KOPT-K1 (cell line): Measurements from ENCODE around the gene ATRNL1.
"Not testable (repeated sequence)": the region's sequence is repeated elsewhere in the genome, so short reads cannot be mapped to it uniquely, and the experiment has no call there.

Source experiments
- H3K27ac ChIP-seq: fragments of 200-600 bp; sonication (generic); 2 replicates; pipeline ENCODE4 v1.5.1; 2016; ENCODE audit warnings: antibody characterized with exemption, mild to moderate bottlenecking, low read depth, low read length; ENCODE audit not compliant: poor library complexity, severe bottlenecking
- H3K36me3 ChIP-seq: fragments of 200-600 bp; sonication (generic); 2 replicates; pipeline ENCODE4 v1.5.1; 2017; ENCODE audit warnings: antibody characterized with exemption, mild to moderate bottlenecking, low read length, moderate library complexity; ENCODE audit not compliant: insufficient read depth
- H3K9me3 ChIP-seq: fragments of 200-600 bp; sonication (generic); 2 replicates; pipeline ENCODE4 v1.5.1; 2017; ENCODE audit warnings: antibody characterized with exemption, low read length, mild to moderate bottlenecking; ENCODE audit not compliant: insufficient read depth, poor library complexity, severe bottlenecking

Gene ATRNL1

DNA sequence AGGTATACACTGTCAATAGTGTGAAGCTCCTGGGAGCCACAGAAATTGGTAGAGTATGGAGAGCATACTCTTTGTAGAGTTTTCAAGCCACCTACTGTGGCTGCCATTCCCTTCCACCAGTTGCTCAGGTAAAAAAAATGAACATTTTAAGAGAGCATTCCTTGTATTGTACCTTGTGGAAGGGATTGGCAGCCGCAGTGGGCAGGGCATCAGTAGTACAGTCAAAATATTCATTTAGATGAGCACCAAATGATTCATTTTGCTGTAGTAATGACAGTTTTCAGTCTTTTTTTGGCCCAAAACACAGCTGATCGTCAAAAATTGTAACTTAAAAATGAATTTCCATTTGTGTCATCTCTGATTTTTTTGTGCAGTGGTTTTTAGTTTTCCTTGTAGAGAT, 304.9 kb downstream of the ATRNL1 start:
- no peak overlapping the region for H3K27ac ChIP-seq
- H3K9me3 ChIP-seq, result no peaks in the 10 kb centered on the region
- H3K36me3 ChIP-seq, result no peaks in the 10 kb centered on the region

DNA sequence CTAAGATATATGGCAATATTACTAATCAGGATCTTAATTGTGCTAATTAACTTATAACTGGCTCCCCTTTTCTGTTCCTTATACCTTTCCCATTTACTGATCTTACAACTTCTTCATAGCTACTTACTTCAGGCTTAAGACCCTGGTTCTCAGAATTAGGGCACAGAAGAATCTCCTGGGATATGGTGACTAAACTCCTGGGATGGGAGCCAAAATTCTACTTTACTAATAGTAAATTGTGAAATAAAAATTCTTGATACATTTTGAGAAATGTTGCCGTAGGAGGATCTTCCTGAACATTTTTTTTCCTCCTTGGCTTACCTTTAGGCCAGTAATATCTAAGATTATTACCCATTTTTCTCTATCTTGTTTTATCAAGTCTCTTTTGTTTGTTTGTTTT, 309.5 kb downstream of the ATRNL1 start:
- no peaks in the 10 kb centered on the region for H3K36me3 ChIP-seq
- H3K27ac ChIP-seq, result no peak overlapping the region
- no peaks in the 10 kb centered on the region for H3K9me3 ChIP-seq

DNA sequence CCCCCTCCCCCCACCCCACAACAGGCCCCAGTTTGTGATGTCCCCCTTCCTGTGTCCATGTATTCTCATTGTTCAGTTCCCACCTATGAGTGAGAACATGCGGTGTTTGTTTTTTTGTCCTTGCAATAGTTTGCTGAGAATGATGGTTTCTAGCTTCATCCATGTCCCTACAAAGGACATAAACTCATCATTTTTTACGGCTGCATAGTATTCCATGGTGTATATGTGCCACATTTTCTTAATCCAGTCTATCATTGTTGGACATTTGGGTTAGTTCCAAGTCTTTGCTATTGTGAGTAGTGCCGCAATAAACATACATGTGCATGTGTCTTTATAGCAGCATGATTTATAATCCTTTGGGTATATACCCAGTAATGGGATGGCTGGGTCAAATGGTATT, 312.7 kb downstream of the ATRNL1 start:
- not testable (repeated sequence) for H3K27ac ChIP-seq, H3K9me3 ChIP-seq, H3K36me3 ChIP-seq

DNA sequence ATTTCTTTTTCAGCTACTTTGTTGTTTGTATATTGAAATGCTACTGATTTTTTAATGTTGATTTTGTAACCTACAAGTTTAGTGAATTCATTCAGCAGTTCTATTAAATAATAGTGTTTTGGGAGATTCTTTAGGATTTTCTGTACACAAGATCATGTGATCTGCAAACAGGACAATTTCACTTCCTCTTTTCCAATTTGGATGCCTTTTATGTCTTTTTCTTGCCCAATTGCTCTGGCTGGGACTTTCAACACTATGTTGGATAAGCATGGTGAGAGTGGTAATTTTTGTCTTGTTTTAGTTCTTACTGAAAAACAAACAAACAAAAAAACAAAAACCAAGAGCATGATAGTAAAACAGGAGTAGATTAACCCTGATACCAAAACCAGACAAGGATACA, 316.2 kb downstream of the ATRNL1 start:
- Histone ChIP-seq H3K9me3 (no peaks in the 10 kb centered on the region), H3K36me3 (no peaks in the 10 kb centered on the region), H3K27ac (no peak overlapping the region)

DNA sequence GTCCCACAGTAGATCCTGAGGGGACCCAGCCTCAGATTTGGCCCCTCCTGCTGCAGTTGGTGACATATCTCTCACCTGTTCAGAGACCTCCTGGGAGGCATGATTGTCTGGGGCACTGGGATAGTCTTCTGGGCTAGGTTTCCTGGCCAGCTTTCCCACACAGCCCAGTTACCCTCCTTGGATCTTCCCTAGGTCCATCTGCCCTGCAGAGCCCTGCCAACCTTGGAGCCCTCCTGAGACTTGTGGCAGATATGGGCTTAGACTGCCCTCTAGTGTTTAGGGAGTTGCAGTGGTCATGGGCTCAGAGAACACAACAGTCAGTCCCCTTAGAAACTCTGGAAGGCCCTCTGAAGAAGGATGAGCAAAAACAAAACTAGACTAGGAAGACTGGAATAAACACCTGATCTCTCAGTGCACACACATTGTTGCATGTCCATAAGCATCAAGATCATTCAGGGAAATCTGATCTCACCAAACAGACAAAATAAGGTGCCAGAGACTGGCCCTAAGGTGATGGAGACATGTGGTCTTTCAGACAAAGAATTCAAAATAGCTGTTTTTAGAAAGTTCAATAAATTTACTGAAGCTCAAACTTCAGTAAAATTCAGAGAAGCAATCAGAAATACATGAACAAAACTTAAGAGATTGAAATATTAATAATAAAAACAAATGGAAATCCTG, 324.6 kb downstream of the ATRNL1 start:
- H3K36me3 ChIP-seq, result no peaks in the 10 kb centered on the region
- H3K27ac ChIP-seq, result no peak overlapping the region
- H3K9me3 ChIP-seq, result no peaks in the 10 kb centered on the region

DNA sequence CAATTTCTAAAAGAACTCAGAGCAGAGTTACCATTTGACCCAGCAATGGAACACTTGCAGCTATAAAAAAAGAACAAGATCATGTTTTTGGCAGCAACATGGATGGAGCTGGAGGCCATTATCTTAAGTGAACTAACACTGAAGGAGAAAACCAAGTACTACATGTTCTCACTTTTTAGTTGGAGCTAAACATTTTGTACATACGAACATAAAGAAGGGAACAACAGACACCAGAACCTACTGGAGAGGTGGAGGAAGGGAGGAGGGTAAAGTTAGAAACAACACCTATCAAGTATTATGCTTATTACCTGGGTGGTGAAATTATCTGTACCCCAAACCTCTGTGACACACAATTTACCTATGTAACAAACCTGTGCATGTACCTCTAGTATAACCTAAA, 329.5 kb downstream of the ATRNL1 start:
- H3K36me3 ChIP-seq, result no peaks in the 10 kb centered on the region
- H3K27ac ChIP-seq, result no peak overlapping the region

DNA sequence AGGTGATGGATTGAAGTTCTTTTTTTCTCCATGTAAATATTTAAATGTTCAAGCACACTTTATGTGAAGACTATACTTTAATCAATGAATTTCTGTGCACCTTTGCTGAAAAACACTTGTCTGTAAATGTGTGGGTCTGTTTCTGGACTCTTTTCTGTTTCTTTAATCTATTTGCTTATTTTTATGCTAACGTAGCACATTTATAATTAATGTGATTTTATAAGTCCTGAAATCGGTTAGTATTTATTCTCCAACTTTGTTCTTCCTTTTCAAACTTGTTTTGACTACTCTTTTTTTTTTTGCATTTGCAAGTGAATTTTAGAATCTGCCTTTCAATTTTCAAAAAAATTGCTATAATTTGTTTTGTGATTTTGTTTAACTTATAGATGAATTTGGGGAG, 334.4 kb downstream of the ATRNL1 start:
- H3K9me3 ChIP-seq, result no peaks in the 10 kb centered on the region
- H3K27ac ChIP-seq, result no peak overlapping the region
- H3K36me3 ChIP-seq, result no peaks in the 10 kb centered on the region

More for the DNA sequence above, 329.5 kb downstream of the ATRNL1 start:
- no peaks in the 10 kb centered on the region for H3K9me3 ChIP-seq

DNA sequence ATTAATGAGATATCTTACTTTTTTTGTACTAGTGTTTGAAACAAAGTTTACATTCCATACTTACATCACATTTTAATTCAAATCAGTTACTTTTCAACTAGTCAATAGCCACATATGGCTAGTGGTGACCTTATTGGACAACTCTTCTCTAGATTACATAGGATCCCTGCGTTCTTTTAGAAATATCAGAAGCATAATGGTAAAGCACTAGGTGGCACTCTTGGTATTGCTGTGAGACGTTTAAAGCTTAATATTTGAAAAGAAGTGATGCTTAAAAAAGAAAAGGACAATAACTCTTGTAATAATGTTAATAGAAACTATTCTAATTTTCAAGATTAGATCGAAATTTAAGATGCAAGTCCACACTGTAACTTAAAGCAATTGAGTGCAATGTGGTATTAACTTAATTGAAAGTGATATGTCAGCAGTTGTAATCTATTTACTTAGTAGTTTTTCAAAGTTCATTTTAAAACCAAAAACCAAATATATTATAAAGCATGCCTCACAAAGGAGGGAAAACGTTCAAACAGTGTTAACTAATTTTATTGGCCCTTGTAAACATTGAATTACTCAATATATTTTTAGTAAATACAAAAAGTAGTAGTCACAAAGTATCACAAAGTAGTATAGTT, 339.1 kb downstream of the ATRNL1 start:
- H3K36me3 ChIP-seq, result no peaks in the 10 kb centered on the region
- no peak overlapping the region for H3K27ac ChIP-seq
- no peaks in the 10 kb centered on the region for H3K9me3 ChIP-seq

DNA sequence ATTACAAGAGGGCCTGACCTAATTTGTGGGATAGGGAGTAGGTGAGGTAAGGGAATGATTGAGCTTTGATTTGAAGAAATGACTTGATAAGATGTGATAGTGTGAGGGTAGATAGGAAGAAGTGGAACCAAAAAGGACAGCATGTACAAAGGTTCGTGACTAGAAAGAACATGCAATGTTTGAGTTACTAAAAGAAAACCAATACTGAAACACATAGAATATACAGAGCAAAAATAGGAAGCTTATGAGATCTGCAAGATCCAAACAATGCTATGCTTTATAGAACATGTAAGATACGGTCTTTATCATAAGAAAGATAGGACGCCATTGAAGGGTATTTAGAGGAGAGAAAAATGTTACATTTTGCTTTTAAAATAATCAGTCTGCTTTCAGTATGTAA, 343.8 kb downstream of the ATRNL1 start:
- Histone ChIP-seq H3K9me3 (no peaks in the 10 kb centered on the region), H3K27ac (no peak overlapping the region), H3K36me3 (no peaks in the 10 kb centered on the region)

DNA sequence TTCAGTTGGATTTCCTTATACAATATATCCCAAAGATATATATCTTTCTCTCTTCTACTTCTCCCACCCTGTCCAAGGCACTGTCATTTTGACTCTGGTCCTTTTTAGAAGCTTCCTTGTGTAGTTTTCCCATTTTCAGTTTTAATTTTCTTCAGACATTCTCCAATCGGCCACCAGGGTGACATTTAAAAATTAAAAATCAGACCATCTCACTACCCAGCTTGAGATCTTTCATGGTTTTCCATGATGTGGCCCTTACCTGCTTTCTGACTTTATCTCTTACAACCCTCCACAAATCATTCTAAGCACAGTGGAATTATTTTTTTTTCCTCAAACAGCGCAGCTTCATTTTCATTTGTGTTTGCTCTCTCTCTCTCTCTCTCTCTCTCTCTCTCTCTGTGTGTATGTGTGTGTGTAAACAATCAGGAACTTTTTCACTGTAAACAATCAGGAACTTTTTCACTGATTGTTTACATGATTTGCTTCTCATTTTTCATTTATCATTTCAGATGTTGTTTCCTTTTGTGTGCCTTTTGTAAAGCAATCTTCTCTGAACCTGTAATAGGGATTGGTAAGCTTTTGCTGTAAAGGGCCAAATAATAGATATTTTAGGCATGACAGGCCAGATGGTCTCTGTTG, 348.9 kb downstream of the ATRNL1 start:
- H3K36me3 ChIP-seq, result no peaks in the 10 kb centered on the region
- H3K9me3 ChIP-seq, result no peaks in the 10 kb centered on the region
- H3K27ac ChIP-seq, result no peak overlapping the region

DNA sequence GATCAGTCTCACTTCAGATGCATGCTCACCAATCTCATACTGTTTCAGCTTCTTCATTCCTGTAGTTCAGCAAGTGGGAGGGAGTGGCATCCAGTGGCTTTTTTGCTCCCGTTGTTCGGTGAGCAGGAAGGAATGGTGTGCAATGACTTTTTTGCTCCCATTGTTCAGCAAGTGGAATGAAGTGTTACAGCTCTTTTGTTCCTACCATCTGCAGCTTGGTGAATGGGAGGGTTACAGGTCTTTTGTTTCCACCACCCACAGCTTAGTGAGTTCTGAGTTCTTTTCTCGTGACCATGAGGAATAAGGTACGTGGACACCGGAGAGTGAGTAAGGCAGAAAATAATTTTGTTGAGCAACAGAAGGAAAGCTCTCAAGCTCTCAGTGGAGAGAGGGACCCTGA, 363.6 kb downstream of the ATRNL1 start:
- peaks cover 8% of the 10 kb centered on the region for H3K9me3 ChIP-seq

DNA sequence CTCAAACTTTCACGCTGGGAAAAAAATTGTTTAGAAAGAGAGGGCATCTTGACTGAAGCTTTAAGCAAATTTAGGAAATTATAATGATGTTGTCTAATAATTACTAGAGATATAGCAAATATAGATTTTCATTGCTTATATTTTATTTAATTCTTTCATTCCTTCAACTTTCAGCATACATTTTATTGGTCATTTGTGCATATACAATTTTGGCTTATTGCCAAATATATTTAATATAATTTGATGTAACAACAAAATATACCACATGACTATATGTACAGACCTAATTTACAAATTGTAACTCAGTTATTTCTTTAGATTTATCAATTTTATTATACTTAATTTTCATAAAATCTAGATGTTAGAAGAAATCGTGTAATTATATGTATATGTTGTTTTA, 390.1 kb downstream of the ATRNL1 start:
- Histone ChIP-seq H3K36me3 (no peaks in the 10 kb centered on the region), H3K27ac (no peak overlapping the region), H3K9me3 (no peaks in the 10 kb centered on the region)

More for the DNA sequence above, 363.6 kb downstream of the ATRNL1 start:
- Histone ChIP-seq H3K27ac (no peak overlapping the region), H3K36me3 (no peaks in the 10 kb centered on the region)

DNA sequence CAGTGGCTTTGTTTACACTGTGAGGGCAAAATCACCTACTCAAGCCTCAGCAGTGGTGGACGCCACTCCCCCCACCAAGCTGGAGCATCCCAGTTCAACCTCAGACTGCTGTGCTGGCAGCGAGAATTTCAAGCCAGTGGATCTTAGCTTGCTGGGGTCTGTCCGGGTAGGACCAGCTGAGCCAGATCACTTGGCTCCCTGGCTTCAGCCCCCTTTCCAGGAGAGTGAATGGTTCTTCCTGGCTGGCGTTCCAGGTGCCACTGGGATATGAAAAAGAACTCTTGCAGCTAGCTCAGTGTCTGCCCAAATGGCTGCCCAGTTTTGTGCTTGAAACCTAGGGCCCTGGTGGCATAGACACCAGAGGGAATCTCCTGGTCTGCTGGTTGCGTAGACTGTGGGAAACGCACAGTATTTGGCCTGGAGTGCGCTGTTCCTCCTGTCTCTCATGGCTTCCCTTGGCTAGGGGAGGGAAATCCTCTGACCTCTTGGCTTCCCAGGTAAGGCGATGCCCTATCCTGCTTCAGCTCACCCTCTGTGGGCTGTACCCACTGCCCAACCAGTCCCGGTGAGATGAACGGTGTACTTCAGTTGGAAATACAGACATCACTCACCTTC, 398.5 kb downstream of the ATRNL1 start:
- no peaks in the 10 kb centered on the region for H3K9me3 ChIP-seq
- no peak overlapping the region for H3K27ac ChIP-seq
- H3K36me3 ChIP-seq, result no peaks in the 10 kb centered on the region

DNA sequence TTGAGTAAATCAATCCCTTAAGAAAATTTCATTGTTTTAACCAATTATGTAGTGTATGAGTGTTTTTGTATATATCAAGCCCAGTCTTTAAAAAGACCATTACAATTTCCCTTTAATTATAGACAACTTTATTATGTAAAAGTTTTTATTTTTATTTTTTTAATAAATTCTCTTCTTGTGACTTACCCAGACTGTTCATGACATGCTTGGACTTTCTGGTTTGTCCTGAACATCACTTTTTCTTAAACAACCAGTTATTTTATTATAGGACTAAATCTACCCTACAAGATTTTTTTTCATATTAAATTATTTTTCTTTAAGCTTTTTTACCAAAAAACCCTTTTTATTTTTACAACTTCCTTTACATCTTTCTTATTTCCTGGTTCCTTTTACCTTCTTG, 410.4 kb downstream of the ATRNL1 start:
- no peaks in the 10 kb centered on the region for H3K36me3 ChIP-seq
- peaks cover 14% of the 10 kb centered on the region for H3K9me3 ChIP-seq
- no peak overlapping the region for H3K27ac ChIP-seq

DNA sequence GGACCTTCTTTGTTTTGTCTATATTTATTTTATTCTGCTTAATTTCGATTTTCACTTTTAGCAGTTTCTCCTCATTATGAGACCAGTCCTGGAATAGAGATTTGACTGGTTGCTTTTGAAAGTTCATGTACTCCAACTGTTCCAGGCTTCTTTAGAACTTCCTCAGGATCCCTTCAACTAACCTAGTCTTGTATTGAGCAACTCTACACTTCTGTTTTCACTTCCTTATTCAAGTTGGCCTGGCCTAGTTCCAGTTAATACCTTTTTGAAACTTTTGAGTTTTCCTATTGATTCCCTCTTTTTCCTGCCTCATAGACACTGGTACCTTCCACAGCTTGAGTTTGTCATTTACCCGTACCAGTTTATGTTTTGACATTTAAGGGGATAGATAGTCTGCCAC, 421.7 kb downstream of the ATRNL1 start:
- Histone ChIP-seq H3K27ac (no peak overlapping the region), H3K9me3 (no peaks in the 10 kb centered on the region), H3K36me3 (no peaks in the 10 kb centered on the region)
